LHCN-M2 (cell line): ENCODE measurements around the gene PRX. TPM values are rescaled to one million over a fixed set of nuclear protein-coding genes. Genes with fewer than 3 reads are reported as not detected.
"Not testable (repeated sequence)": the region's sequence is repeated elsewhere in the genome, so short reads cannot be mapped to it uniquely, and the experiment has no call there.

ENCODE experiments used
- DNase-seq: peaks from one replicate; pipeline ENCODE4 v3.0.0-alpha.2; 2012; ENCODE audit warnings: low read depth
- total RNA-seq: library from RNA; depleted of rRNA; stranded (reverse); fragments of >200 nt; gene quantifications from 2 replicates; pipeline ENCODE4 v1.2.3, GENCODE V29; 2014

PRX gene
- total RNA-seq, 1 experiment from 2014 or later, result 1.6 TPM

DNA sequence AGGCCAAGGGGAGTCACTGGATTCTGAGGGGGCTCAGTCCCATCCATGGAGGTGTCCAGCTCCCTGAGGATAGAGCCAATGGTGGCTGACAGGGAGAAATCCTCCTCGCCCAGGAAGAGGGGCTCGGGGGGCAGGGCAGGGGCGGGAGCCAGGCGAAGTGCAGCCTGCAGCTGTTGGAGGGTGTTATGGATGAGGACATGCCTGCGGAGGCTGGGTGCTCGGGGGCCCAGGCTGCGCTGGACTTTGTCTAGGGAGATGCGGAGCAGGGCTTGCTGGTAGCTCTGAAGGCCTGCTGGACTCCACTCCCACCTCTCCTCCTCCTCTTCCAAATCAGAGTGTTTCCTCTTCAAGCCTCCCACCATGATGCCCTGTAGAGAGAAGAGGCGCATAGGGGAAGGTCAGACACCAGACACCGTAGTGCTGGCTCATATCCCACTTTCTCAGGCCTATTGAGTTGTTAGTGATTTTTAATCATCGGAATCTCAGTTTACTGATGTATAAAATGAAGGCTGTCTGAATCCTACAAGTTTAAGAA lies 28.6 kb upstream of the PRX start:
- no peak for DNase-seq

DNA sequence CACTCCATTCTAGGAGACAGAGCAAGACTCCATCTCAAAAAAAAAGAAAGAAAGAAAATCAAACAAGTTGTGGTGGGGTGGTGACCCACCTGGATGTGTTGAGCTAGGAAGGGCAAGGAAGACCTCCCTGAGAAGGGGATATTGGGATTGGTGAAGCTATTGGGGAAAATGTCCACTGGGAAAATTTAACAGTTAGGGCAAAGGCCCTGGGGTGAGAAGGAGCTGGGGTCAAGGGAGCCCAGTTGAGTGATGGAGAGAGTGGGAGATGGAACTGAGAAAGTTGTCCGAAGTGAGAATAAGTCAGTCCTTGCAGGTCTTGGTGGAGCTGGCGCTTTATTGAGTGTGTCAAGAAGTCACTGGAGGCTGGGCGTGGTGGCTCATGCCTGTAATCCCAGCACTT lies 25.1 kb upstream of the PRX start:
- no peak for DNase-seq

DNA sequence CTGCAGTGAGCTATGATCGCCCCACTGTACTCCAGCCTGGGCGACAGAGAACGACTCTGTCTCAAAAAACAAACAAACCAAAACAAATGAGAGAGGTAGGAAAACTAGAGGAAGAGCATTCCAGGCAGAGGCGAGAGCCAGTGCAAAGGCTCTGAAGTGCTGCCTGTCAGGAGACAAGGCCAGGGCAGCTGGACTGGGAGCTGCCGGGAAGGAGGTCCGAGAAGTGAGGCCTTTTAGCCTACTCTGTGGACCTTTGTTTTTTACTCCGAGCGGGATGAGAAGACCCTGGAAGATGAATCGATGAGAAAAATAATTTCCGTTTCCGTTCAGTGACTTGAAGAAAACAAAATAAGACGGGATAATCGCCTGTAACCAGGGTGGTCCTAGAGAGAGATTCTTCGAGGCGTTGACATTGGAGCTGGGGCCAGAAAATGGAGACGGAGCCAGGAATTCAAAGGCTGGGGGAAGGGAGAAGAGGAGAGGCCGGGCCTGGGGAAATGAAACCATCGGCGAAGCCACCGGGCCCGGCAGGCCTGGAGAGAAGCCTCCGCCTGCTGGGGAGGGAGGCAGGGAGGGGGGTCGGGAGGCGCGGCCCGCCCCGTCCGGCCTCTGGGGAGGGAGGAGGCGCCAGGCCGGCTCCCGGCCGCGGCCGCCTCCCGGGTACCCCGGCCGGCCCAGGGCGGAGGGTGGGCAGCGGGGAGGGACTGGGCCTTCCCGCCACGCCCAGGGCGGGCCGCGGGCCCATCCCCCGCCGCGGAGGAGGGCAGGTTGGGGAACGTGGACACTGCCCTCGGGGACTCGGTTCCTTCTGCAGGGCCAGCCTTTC lies 20.4 kb upstream of the PRX start:
- DNase-seq, result peak; percentile 89

DNA sequence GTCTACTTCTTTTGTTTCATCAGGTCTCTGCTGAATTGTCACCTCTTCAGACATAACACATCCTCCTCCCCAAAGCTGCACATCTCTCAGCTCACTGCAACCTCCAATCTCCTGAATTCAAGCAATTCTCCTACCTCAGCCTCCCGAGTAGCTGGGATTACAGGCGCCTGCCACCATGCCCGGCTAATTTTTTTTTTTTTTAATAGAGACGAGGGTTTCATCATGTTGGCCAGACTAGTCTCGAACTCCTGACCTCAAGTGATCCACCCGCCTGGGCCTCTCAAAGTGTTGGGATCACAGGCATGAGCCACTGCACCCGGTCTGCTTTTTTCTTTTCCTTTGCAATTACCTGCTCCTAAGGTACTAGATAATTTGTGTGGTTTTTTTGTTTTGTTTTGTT lies 19.6 kb upstream of the PRX start:
- not testable (repeated sequence) for DNase-seq

DNA sequence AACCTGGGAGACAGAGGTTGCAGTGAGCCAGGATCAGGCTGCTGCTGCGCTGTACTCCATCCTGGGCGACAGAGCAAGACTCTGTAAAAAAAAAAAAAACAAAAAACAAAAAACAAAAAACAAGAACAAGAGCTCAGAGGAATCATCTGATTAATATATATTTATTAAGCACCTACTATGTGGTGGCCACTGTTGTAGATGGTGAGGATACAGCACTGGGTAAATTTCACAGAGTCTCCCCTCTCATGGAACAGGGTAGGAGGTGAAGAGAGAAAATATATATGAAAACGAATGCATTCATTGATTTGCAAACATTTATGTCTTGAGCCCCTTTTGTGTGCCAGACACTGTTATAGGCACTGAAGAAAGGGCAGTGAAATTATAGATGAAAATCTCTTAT lies 18.5 kb upstream of the PRX start:
- no peak for DNase-seq

DNA sequence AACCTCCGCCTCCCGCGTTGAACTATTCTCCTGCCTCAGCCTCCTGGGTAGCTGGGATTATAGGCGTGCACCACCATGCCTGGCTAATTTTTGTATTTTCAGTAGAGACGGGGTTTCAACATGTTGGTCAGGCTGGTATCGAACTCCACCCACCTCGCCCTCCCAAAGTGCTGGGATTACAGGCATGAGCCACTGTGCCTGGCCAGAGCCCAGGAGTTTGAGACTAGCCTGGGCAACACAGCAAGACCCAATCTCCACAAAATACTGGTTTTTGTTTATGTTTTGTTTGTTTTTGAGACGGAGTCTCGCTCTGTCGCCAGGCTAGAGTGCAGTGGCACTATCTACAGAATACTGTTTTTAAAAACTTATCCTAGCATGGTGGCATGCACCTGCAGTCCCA lies 17.1 kb upstream of the PRX start:
- not testable (repeated sequence) for DNase-seq

DNA sequence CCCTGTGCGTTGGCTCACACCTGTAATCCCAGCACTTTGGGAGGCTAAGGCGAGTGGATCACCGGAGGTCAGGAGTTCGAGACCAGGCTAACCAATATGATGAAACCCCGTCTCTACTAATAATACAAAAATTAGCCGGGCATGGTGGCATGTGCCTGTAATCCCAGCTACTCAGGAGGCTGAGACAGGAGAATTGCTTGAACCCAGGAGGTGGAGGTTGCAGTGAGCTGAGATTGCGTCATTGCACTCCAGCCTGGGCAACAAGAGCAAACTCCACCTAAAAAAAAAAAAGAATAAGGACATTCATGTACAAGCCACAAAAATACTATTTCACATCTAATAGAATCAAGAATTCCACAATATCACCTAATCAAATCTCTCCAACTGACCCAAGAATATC lies 15.0 kb upstream of the PRX start:
- DNase-seq, result not testable (repeated sequence)

DNA sequence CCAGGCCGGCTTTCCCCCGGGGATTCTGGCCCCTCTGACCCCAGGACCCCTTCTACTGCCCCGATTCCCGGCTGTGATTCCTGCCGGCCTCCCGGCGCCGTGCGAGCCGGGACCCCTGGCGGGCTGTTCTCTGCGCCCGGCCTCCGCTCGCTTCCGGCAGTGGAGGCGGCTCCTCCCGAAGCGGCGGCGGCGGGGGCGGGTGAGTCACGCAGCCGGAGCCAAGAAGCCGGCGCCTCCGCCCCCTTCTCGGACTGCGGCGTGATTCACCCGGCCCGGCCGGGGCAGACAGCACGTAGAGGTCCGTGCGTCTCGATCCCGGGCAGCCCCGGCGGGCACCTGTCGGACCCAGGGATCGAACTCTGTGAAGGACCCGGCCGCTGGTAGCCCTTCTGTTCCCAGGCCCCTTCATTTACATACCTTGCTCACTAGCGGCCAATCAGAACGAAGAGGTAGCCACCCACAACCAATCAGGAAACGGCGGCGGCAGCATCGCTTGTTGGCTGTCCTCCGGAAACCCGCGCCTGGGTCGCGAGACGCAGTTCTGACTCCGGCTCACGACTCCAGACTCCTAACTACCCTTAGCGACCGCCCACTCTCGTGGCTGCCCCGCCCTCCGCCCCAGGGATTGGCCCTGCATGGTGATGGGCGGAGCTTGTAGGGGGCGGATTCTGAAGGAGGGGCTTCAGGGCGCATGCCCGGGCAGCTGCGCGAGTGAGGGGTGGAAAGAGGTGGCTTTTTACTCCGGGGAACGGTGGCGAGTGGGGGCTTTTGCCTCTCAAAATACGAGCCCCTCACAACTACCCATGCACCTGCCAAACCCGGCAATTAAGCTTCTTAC lies 12.5 kb upstream of the PRX start, which contains the start of gene SERTAD1:
Gene SERTAD1 (minus strand): TSS at position 543 of the 838 bp plus-strand sequence. CDS start 2,446 bp downstream, outside the sequence.
- DNase-seq, result peak; percentile 99

DNA sequence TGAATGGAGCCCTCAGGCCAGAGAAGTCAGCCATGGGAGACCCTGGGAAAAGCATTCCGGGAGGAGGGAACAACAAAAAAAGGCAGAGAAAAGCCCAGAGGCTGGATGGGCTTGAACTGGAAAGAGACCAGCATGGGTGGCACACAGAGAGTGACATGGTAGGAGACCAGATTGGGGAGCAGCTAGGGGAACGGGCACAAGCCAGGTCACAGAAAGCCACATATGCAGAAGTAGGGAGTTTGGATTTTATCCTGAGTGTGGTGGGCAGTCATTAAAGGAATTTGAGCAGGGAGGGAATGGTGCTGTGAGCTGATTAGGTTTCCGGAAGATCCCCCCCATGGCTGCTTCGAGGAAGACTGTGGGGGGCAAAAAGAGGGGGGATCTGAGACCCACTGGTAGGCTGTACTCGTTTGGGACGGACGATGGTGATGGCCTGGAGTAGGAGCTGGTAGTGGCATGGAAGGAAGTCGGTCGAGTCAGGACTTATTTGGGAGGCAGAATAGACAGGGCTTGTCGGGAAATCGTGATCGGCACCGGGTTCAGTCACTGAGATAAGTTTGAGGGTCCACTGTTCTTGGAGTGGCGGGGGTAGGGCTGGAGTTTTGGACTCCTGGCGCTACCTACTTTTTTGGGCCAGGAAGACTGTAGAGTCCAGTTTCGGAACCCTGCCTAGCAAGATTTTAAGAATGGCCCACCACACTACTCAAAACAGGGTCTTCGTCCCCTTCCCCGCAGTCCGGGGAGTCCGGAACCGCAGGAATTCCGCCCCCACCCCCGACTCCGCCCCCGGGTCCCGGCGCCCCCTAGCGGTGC lies 11.7 kb upstream of the PRX start:
- no peak for DNase-seq

DNA sequence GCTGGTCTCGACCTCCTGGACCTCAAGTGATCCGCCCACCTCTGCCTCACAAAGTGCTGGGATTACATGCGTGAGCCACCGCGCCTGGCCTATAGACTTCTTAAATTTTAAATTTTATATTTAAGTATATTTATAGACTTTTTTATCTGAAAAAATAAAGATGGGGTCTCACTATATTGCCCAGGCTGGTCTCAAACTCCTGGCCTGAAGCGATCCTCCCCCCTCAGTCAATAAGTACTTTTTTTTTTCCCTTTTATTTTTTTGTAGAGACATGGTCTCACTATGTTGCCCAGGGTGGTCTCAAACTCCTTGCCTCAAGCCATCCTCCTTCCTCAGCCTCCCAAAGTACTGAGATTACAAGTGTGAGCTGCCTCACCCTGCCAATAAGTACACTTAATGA lies 10.8 kb upstream of the PRX start:
- DNase-seq, result no peak

DNA sequence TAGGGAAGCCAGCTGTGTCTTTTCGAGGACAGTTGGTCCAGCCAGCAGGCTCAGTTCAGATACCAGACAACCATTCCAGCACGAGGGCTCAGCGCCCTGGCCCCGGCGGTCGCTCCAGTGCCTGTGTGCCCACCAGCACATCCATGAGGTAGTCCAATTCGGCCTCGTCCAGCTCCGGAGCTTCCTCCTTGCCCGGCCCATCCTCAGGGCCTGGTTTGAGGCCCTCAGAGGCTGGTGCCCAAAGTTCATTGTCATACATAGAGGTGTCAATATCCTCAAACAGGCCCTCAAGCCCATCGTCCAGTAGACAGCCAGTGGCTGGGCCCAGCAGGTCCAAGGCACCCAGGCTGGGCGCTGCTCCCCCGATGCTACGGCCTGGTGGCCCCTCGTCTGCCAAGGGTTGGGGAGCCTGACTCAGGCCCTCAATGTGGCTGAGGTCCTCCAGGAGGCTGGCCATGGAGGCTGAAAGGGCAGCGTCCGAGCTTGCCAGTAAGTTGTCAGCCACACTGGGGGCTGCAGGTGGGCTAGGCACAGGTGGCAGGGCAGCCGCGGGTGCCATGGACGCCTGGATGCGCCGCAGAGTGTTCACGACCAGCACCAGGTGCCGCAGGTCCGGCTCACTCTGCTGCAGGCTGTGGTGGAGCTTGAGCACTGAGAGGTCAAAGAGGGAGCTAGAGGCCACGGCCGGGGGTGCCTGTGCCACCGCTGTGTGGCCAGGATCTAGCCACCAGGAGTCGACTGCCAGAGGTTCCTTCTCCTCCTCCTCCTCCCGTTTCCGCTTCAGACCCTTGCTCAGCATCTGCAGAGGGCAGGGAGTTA lies 9.8 kb upstream of the PRX start:
- no peak for DNase-seq

DNA sequence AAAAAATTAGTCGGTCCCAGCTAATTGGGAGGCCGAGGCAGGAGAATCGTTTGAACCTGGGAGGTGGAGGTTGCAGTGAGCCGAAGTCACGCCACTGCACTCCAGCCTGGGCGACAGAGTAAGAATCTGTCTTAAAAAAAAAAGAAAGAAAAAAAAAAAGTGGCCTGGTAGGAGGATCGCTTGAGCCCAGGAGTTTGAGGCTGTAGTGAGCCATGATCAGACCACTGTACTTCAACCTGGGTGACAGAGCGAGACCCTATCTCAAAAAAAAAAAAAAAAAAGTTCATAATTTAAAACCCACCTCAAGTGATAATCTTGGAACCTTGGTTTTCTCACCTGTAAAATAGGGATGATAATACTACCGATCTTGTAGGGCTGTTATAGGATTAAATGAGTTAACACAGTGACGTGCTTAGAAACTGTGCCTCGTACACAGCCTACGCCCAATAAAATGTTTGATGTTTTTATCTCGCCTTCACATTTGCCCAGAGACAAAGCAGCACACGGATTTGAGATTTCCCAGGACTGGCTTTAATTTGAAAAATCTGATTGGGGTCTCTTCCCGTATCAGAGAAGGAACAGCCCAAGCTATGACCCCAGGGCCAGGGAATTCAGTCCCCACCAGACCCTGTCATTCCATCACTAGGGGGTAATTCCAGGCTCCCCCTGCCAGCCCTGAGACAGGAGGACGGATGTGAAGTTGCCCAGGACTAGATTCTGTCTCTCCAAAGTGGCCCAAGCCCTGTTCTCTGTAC lies 9.0 kb upstream of the PRX start:
- DNase-seq, result no peak

DNA sequence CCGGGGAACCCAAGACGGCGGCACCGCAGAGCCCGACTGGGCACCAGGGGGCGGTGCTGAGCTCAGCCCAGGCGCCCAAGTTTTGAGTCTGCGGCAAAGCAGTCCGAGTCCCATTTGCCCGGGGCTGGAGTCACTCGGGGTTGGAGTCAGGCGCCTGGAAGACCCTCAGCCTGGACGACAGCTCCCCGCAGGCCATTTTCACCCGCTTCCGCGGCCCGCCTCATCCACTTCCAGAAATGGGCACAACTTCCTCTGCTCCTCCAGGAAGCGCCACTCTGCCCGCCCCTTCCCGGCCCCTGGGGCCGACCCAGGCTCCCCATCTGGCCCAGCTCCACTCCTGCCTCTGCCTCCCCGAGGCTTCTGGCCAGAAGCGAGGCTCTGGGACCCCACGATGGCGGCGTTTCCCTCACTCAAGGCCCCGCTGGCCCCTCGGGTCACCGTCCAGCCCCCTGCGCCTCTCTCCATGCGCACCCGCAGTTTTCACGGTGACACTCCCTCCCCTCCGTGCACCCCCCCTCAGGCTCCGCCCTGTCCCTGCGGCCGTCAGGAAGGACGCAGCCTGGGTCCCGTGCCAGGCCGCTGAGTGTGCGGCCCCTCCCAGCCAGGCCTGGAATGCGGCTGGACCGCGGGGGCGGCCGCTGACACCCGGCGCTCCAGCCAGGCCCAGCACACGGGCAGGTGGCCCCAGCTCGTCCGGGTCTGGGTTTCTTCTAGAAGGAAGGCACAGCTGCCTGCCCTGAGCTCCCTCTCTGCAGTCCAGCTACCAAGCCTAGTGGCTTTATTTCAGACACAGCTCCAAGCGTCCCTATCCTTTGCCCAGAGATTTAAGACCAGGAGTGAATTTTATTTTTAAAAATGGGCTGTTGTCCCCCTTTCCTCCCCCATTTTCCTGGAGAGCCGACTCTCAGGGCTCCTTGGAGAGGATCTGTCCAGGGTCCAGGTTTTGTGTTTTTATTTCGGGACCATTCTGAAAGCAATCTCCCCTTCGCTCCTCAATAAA lies 7.9 kb upstream of the PRX start:
- peak; percentile 94 for DNase-seq

DNA sequence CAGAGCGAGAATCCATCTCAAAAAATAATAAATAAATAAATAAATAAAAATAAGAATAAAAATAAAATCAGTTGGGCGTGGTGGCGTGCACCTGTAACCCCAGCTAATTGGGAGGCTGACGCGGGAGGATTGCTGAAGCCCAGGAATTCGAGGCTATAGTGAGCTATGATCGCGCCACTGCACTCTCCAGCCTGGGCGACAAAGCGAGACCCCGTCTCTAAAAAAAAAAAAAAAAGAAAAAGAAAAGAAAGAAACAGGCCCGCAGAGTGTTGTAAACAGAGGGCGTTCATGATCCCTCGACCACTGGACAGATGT lies 7.2 kb upstream of the PRX start:
- DNase-seq, result no peak

DNA sequence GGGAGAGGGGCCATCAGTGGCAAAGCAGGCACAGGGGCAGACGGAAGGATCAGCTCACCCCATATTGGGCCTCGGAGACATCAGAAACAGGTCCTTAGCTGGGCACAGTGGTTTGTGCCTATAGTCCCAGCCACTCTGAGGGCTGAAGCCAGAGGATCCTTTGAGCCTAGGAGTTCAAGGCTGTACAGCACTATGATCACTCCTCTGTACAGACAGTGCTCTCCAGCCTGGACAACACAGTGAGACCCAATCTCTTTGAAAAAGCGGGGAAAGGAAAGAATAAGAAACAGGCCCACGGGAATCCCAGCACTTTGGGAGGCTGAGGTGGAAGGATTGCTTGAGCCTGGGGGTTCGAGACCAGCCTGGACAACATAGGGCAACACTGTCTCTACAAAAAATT lies 6.6 kb upstream of the PRX start:
- DNase-seq, result no peak

DNA sequence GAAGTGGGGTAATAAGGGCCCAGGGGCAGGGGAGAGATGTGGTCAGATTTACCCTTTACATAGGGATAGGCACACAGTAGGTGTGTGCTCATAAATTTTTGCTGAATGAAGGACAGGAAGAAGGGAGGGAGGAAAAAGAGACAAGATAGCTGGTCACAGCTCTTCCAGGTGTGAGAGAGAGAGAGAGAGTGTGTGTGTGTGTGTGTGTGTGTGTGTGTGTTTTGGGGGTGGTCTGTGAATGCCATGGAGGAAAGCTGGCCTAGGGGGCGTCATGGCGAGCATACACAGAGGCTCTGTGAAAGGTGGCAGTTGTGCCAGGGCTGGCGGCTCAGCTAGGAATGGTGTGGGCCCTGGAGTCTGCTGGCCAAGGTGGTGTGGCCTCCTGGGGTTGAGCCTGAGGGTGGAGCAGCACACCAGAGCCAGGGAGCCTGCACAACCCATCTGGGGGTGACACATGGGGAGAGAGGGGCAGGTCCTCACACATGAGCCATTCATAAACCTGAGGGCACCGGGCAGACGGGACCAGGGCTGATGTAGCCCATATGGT lies 6.0 kb upstream of the PRX start:
- no peak for DNase-seq

DNA sequence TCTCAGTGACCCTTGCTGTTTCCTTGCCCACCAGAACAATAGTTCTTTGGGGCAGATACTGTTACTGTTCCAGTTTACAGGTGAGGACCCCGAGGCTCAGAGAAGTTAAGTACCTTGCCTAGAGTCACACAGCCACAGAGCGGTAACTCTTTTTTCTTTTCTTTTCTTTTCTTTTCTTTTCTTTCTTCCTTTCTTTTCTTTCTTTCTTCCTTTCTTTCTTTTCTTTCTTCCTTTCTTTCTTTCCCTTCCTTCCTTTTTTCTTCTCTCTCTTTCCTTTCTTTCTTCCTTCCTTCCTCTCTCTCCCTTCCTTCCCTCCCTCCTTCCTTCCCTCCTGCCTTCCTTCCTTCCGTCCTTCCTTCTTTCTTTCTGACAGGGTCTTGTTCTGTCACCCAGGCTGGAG lies 4.9 kb upstream of the PRX start:
- no peak for DNase-seq

DNA sequence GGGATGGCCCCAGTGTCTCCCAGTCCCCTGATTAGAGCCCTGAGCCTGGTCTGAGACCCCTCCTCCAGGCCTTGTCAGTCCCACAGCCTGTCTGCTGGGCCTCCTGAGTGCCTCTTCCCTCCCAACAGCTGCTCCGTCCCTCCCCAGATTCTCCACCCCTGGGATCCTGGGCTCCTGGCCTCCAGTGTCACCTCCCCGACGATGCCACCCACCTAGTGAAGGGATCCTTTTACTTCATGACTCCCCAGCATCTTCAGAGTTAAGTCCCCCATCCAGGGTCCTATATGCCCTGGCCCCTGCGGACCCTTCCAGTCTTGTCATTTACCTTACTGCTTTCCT lies 4.4 kb upstream of the PRX start:
- no peak for DNase-seq
